HepG2 (cell line): Measurements from ENCODE around the gene CCDC88B. TPM values are rescaled to one million over a fixed set of nuclear protein-coding genes. Genes with fewer than 3 reads are reported as not detected.

ENCODE experiments used
- POLR2A ChIP-seq, 2 experiments: IDR thresholded peaks; 2 replicates each; pipeline ENCODE4 v1.6.1; 2011; ENCODE audit warnings: low read depth in 2 of 2, low read length in 2 of 2, mild to moderate bottlenecking in 1 of 2, moderate library complexity in 1 of 2; ENCODE audit not compliant: insufficient read depth in 1 of 2
- POLR2G ChIP-seq: fragments of 200-400 bp; formaldehyde crosslinking; IDR thresholded peaks from 2 replicates; pipeline ENCODE4 v1.6.1; 2018; ENCODE audit warnings: mild to moderate bottlenecking, low read depth, low read length, moderate library complexity
- THAP11 ChIP-seq: IDR thresholded peaks from 2 replicates; pipeline ENCODE4 v1.6.1; 2016; ENCODE audit warnings: missing biosample characterization, missing genetic modification reagents
- ZNF598 ChIP-seq: sonication (generic); formaldehyde crosslinking; IDR thresholded peaks from 2 replicates; pipeline ENCODE4 v1.5.1; 2020; ENCODE audit warnings: mild to moderate bottlenecking, missing genetic modification reagents, borderline replicate concordance
- ZNF629 ChIP-seq: sonication (generic); formaldehyde crosslinking; conservative IDR thresholded peaks from 2 replicates; pipeline ENCODE4 v1.5.0; 2020; ENCODE audit warnings: missing genetic modification reagents
- ZNF749 ChIP-seq: sonication (generic); formaldehyde crosslinking; IDR thresholded peaks from 2 replicates; pipeline ENCODE4 v1.8.0; 2022; ENCODE audit warnings: mild to moderate bottlenecking, missing genetic modification reagents, moderate library complexity, borderline replicate concordance
- polyA plus RNA-seq, 8 experiments: library from polyadenylated mRNA; depleted of rRNA in 3 of 8; stranded (reverse) in 7 of 8; unstranded in 1 of 8; fragments of >200 nt; fragmentation: Illumina TruSeq in 4 of 8; extraction: Trizol in 4 of 8; gene quantifications; 2 replicates each; pipeline versions ENCODE4 v1.2.1 to v1.2.3, GENCODE V29; 2011 to 2016; ENCODE audit warnings: low read depth in 4 of 8, missing spikeins in 1 of 8, mixed read lengths in 1 of 8; ENCODE audit not compliant: insufficient read depth in 1 of 8
- total RNA-seq, 5 experiments: library from RNA; depleted of rRNA; stranded (reverse); fragments of >200 nt; fragmentation: Illumina TruSeq; extraction: Trizol; gene quantifications; 2 replicates each; pipeline ENCODE4 v1.2.3, GENCODE V29; 2016; ENCODE audit warnings: low read depth in 1 of 5
- TF ChIP-seq, protein P1 (sequence below): sonication (generic); formaldehyde crosslinking; IDR thresholded peaks from 2 replicates; pipeline ENCODE4 v1.4.0; 2020; ENCODE audit warnings: missing genetic modification reagents, mild to moderate bottlenecking, borderline replicate concordance
- TF ChIP-seq, protein P2 (sequence below): fragments of 450-650 bp; IDR thresholded peaks from 2 replicates; pipeline ENCODE4 v1.6.1; 2016
- TF ChIP-seq, protein P3 (sequence below): sonication (generic); formaldehyde crosslinking; IDR thresholded peaks from 2 replicates; pipeline ENCODE4 v1.5.1; 2020; ENCODE audit warnings: mild to moderate bottlenecking, missing genetic modification reagents
- TF ChIP-seq, protein P4 (sequence below): sonication (generic); formaldehyde crosslinking; IDR thresholded peaks from 2 replicates; pipeline ENCODE4 v1.4.0; 2020; ENCODE audit warnings: mild to moderate bottlenecking, missing genetic modification reagents

The CCDC88B gene
- total and polyA plus RNA-seq, 2 of the 13 experiments (the other 11 are each of a cell fraction or from before 2014, with no cell fraction given) = 3.6 to 4.8 TPM

DNA sequence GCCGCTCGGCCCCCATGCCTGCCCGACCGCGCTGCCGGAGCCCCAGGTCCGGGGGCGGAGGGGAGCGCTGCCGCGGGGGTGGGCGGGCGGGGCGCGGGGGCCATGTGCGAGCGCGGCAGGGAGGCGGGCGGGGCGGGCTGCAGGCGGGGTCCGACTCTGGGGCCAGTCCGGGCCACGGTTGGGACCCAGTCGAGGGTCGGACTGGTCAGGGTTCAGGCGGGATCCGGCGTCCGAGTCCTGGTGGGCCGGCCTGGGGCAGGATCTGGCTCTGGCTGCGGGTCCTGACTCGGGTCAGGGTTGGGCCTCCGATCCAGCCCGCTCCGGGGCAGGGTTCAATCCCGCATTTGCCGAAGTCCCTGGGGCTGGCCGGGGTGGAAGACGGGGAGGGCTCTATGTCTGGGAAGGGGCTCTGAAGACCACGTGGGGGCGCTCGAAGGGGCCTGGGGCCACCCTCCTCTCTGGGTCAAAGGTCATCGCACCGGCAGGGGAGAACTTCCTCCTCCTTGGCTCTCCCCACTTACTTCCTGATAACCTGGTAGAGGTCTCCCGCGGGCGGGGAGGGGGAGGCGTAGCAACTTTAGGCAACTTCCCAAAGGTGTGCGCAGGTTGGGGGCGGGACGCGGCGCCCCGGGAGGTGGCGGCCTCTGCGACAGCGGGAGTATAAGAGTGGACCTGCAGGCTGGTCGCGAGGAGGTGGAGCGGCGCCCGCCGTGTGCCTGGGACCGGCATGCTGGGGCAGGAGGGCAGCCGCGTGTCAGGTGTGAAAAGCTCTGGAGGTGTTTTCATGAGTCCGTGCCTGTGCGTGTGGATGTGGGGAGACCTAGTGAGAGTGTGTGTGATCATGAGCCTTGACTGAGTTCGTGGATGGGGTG lies 34.1 kb upstream of the CCDC88B start (continued):
- TF ChIP-seq, protein P1, sequence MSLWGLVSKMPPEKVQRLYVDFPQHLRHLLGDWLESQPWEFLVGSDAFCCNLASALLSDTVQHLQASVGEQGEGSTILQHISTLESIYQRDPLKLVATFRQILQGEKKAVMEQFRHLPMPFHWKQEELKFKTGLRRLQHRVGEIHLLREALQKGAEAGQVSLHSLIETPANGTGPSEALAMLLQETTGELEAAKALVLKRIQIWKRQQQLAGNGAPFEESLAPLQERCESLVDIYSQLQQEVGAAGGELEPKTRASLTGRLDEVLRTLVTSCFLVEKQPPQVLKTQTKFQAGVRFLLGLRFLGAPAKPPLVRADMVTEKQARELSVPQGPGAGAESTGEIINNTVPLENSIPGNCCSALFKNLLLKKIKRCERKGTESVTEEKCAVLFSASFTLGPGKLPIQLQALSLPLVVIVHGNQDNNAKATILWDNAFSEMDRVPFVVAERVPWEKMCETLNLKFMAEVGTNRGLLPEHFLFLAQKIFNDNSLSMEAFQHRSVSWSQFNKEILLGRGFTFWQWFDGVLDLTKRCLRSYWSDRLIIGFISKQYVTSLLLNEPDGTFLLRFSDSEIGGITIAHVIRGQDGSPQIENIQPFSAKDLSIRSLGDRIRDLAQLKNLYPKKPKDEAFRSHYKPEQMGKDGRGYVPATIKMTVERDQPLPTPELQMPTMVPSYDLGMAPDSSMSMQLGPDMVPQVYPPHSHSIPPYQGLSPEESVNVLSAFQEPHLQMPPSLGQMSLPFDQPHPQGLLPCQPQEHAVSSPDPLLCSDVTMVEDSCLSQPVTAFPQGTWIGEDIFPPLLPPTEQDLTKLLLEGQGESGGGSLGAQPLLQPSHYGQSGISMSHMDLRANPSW (CRISPR knock-in tag) = peak; percentile 31; the same call in 1 of the 2 replicates
- TF ChIP-seq, protein P2, sequence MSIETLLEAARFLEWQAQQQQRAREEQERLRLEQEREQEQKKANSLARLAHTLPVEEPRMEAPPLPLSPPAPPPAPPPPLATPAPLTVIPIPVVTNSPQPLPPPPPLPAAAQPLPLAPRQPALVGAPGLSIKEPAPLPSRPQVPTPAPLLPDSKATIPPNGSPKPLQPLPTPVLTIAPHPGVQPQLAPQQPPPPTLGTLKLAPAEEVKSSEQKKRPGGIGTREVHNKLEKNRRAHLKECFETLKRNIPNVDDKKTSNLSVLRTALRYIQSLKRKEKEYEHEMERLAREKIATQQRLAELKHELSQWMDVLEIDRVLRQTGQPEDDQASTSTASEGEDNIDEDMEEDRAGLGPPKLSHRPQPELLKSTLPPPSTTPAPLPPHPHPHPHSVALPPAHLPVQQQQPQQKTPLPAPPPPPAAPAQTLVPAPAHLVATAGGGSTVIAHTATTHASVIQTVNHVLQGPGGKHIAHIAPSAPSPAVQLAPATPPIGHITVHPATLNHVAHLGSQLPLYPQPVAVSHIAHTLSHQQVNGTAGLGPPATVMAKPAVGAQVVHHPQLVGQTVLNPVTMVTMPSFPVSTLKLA = peak; percentile 2
- TF ChIP-seq ZNF749 (CRISPR knock-in tag) (peak; percentile 38; the same call in 1 of the 2 replicates), ZNF598 (0 out of 2 replicates have a peak, but pooled peaks have one; percentile 35), POLR2G (peak; percentile 81), ZNF629 (0 out of 2 replicates have a peak, but pooled peaks have one; percentile 5), THAP11 (CRISPR knock-in tag) (peak; percentile 66), POLR2A (IDR thresholded peaks at IDR 0.05; ENCODE audit: insufficient read depth in 1 of 2, low read depth in 2 of 2, low read length in 2 of 2) (peak in 1 of 2 experiments; percentile 67; a peak in 2 of 4 replicates)
- TF ChIP-seq, protein P3, sequence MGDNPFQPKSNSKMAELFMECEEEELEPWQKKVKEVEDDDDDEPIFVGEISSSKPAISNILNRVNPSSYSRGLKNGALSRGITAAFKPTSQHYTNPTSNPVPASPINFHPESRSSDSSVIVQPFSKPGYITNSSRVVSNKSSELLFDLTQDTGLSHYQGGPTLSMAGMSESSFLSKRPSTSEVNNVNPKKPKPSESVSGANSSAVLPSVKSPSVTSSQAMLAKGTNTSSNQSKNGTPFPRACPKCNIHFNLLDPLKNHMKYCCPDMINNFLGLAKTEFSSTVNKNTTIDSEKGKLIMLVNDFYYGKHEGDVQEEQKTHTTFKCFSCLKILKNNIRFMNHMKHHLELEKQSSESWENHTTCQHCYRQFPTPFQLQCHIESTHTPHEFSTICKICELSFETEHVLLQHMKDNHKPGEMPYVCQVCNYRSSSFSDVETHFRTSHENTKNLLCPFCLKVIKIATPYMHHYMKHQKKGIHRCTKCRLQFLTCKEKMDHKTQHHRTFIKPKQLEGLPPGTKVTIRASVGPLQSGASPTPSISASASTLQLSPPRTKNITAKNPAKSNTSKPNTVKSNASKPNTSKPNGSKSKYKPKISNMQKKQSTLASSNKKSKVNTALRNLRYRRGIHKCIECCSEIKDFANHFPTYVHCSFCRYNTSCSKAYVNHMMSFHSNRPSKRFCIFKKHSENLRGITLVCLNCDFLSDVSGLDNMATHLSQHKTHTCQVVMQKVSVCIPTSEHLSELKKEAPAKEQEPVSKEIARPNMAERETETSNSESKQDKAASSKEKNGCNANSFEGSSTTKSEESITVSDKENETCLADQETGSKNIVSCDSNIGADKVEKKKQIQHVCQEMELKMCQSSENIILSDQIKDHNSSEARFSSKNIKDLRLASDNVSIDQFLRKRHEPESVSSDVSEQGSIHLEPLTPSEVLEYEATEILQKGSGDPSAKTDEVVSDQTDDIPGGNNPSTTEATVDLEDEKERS = peak; percentile 64; the same call in 1 of the 2 replicates
- TF ChIP-seq, protein P4, sequence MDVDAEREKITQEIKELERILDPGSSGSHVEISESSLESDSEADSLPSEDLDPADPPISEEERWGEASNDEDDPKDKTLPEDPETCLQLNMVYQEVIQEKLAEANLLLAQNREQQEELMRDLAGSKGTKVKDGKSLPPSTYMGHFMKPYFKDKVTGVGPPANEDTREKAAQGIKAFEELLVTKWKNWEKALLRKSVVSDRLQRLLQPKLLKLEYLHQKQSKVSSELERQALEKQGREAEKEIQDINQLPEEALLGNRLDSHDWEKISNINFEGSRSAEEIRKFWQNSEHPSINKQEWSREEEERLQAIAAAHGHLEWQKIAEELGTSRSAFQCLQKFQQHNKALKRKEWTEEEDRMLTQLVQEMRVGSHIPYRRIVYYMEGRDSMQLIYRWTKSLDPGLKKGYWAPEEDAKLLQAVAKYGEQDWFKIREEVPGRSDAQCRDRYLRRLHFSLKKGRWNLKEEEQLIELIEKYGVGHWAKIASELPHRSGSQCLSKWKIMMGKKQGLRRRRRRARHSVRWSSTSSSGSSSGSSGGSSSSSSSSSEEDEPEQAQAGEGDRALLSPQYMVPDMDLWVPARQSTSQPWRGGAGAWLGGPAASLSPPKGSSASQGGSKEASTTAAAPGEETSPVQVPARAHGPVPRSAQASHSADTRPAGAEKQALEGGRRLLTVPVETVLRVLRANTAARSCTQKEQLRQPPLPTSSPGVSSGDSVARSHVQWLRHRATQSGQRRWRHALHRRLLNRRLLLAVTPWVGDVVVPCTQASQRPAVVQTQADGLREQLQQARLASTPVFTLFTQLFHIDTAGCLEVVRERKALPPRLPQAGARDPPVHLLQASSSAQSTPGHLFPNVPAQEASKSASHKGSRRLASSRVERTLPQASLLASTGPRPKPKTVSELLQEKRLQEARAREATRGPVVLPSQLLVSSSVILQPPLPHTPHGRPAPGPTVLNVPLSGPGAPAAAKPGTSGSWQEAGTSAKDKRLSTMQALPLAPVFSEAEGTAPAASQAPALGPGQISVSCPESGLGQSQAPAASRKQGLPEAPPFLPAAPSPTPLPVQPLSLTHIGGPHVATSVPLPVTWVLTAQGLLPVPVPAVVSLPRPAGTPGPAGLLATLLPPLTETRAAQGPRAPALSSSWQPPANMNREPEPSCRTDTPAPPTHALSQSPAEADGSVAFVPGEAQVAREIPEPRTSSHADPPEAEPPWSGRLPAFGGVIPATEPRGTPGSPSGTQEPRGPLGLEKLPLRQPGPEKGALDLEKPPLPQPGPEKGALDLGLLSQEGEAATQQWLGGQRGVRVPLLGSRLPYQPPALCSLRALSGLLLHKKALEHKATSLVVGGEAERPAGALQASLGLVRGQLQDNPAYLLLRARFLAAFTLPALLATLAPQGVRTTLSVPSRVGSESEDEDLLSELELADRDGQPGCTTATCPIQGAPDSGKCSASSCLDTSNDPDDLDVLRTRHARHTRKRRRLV (CRISPR knock-in tag) = peak; percentile 89
